Measurements from ENCODE around the gene MEIOSIN.
"Not testable (repeated sequence)": the region's sequence is repeated elsewhere in the genome, so short reads cannot be mapped to it uniquely, and the experiment has no call there.

- not testable (repeated sequence) for TF ChIP-seq CTCF, POLR2A (IDR thresholded peaks at IDR 0.05)
Observed at GRCh38 chr19:45751483-45751882, 18.2 kb downstream of the MEIOSIN start.

All from Peyer's patch (tissue), 4 donors.